Upper lobe of right lung (tissue), 1 donor: ENCODE results near the gene OSBPL2. TPM values are rescaled to one million over a fixed set of nuclear protein-coding genes. Genes with fewer than 3 reads are reported as not detected.

Source experiments
- ATAC-seq: fragments of 200-7000 bp; cut with Tn5 transposase; one replicate; pipeline ENCODE4 v1.9.1; 2020; ENCODE audit warnings: mild to moderate bottlenecking, moderate library complexity
- DNase-seq: peaks from one replicate; pipeline ENCODE4 v3.0.0-alpha.2; 2020
- H3K27ac ChIP-seq: fragments of 200-600 bp; one replicate; pipeline ENCODE4 v1.8.0; 2022
- H3K27me3 ChIP-seq: fragments of 200-600 bp; one replicate; pipeline ENCODE4 v1.8.0; 2022; ENCODE audit warnings: mild to moderate bottlenecking
- H3K36me3 ChIP-seq: fragments of 200-600 bp; one replicate; pipeline ENCODE4 v1.8.0; 2022
- H3K4me1 ChIP-seq: fragments of 200-600 bp; one replicate; pipeline ENCODE4 v1.8.0; 2022
- H3K4me3 ChIP-seq: fragments of 200-600 bp; one replicate; pipeline ENCODE4 v1.8.0; 2022; ENCODE audit warnings: mild to moderate bottlenecking
- H3K9me3 ChIP-seq: fragments of 200-600 bp; one replicate; pipeline ENCODE4 v1.8.0; 2022
- intact Hi-C: fragments of 100-400 bp; cut with DNase I; formaldehyde crosslinking; loops from one replicate; pipeline ENCODE4 v1.11.0; 2022
- total RNA-seq: library from RNA; stranded (reverse); fragmentation: NEBNext Ultra II Directional; extraction: Animal tissue kit (Norgen Biotek cat#: 25700); gene quantifications from one replicate; pipeline ENCODE4 v1.2.1, GENCODE V29; 2021
- TF ChIP-seq, protein P1 (sequence below): fragments of 200-600 bp; IDR thresholded peaks from one replicate; pipeline ENCODE4 v1.8.0; 2022; ENCODE audit warnings: antibody characterized with exemption
- donor health status: DM: no; HTN: yes; CAD: no; lungs with severe emphysema.

The OSBPL2 gene
- total RNA-seq, 1 donor from 2014 or later: 52.3 TPM

- ATAC-seq (no peak), DNase-seq (no peak)
- TF ChIP-seq, protein P1, sequence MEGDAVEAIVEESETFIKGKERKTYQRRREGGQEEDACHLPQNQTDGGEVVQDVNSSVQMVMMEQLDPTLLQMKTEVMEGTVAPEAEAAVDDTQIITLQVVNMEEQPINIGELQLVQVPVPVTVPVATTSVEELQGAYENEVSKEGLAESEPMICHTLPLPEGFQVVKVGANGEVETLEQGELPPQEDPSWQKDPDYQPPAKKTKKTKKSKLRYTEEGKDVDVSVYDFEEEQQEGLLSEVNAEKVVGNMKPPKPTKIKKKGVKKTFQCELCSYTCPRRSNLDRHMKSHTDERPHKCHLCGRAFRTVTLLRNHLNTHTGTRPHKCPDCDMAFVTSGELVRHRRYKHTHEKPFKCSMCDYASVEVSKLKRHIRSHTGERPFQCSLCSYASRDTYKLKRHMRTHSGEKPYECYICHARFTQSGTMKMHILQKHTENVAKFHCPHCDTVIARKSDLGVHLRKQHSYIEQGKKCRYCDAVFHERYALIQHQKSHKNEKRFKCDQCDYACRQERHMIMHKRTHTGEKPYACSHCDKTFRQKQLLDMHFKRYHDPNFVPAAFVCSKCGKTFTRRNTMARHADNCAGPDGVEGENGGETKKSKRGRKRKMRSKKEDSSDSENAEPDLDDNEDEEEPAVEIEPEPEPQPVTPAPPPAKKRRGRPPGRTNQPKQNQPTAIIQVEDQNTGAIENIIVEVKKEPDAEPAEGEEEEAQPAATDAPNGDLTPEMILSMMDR: no peak
- Histone ChIP-seq H3K36me3 (peaks cover 62% of the 10 kb centered on the region), H3K27me3 (no peaks in the 10 kb centered on the region), H3K4me3 (no peak overlapping the region), H3K9me3 (no peaks in the 10 kb centered on the region), H3K4me1 (no peaks in the 10 kb centered on the region), H3K27ac (no peak overlapping the region)
- intact Hi-C loops: no loop called here
These were observed 55.6 kb downstream of the OSBPL2 start for GRCh38 chr20:62293946-62294345.

DNA sequence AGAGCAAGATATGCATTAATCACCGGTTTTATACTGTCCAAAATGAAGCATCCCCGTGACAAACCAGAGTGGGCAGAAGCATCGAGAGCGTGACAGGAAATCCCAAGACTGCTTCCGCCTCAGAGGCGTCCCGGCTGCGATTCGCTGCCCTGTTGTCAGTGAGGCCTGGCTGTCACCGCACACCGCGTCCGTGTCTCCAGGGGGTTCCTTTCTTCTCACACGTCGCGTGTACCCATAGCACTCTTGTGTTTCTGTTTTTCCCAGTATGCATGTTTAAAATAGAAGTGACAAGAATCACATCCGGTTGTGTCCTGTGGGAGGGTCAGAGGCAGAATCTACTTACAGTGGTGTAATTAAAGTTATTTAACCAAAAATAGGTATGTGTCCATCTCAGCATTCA lies 56.2 kb downstream of the OSBPL2 start:
- Histone ChIP-seq H3K4me1 (no peaks in the 10 kb centered on the region), H3K9me3 (no peaks in the 10 kb centered on the region), H3K36me3 (peaks cover 57% of the 10 kb centered on the region), H3K4me3 (no peak overlapping the region), H3K27ac (no peak overlapping the region), H3K27me3 (no peaks in the 10 kb centered on the region)
- ATAC-seq (no peak), DNase-seq (no peak)
- intact Hi-C loops: no loop called here
- TF ChIP-seq, protein P1: no peak

DNA sequence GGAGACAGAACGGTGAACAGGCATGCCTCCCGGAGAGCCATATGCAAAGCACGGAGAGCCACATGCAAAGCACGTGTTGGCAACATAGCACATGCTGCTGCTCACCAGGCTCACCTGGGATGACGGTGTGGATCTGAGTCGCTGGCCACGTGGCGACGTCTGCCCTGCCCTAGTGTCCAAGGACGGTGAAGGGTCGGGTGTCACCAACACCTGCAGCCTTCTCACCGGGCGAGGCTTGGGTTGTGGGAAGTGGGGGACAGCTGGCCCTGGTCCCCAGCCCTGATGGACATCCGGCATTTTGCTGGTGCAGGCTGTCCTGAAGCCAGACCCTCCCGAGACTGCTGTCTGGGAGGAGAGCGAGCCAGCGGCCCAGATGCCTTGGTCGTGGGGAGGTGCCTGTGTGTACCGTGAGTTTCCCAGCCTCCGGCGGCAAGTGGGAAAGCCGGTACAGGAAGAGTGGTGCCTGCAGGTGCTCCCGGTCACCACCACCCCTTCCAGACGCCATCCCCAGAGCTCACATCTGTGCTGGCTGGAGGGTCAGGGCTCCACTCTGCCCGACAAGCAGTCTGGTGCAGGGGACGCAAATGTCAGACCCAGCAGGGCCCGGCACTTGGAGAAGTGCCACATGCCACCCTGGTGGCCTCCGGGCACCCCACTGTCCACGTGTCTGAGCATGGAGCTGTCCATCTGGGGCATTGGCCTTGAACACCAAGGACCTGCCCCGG lies 58.6 kb downstream of the OSBPL2 start:
- H3K27me3 ChIP-seq: no peaks in the 10 kb centered on the region
- H3K27ac ChIP-seq: no peak overlapping the region
- H3K4me3 ChIP-seq: no peak overlapping the region
- ATAC-seq (no peak), DNase-seq (no peak)
- no peaks in the 10 kb centered on the region for H3K4me1 ChIP-seq
- TF ChIP-seq, protein P1: no peak
- peaks cover 39% of the 10 kb centered on the region for H3K36me3 ChIP-seq
- intact Hi-C loops: no loop called here
- no peaks in the 10 kb centered on the region for H3K9me3 ChIP-seq

- TF ChIP-seq, protein P1: no peak
- Histone ChIP-seq H3K27ac (no peak overlapping the region), H3K4me1 (no peaks in the 10 kb centered on the region), H3K36me3 (peaks cover 32% of the 10 kb centered on the region), H3K27me3 (no peaks in the 10 kb centered on the region), H3K4me3 (no peak overlapping the region), H3K9me3 (no peaks in the 10 kb centered on the region)
- ATAC-seq (no peak), DNase-seq (no peak)
- intact Hi-C loops: no loop called here
These were observed 59.3 kb downstream of the OSBPL2 start for GRCh38 chr20:62297449-62298227.

DNA sequence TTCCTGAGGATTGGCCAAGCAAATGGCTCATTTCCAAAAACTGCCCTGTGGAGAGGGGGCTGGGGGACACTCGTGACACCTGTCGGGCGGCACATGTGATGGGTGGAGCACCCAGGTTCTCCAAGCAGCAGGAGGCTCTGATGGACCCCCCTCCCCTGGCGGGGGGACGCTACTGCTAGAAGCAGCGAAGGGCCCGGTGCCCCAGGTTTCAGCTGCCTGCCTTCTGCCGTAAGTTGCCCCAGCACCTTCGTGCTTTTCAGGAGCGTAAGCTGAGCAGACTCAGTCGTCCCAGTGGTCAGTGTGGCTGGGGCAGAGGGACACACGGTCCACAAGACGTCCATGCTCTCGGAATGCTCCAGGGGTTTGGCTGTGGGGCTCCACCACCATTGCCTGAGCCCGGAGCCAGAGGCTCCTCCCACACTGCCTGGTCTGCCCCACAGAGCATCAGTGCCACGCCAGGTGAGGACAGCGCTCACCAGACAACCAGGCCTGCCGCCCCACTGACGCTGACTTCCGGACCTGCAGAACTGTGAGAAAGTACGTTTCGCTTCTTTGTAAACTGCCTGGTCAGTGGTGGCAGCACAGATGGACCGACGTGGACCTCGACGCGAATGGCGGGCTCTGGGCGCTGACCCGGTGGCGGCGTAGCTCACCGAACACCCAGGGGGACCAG lies 60.4 kb downstream of the OSBPL2 start:
- H3K27me3 ChIP-seq: no peaks in the 10 kb centered on the region
- intact Hi-C loops: no loop called here
- DNase-seq: no peak
- ATAC-seq: no peak
- no peaks in the 10 kb centered on the region for H3K9me3 ChIP-seq
- no peak overlapping the region for H3K4me3 ChIP-seq
- TF ChIP-seq, protein P1: no peak
- H3K27ac ChIP-seq: no peak overlapping the region
- peaks cover 2% of the 10 kb centered on the region for H3K4me1 ChIP-seq
- peaks cover 22% of the 10 kb centered on the region for H3K36me3 ChIP-seq
